Panc1 (cell line): ENCODE measurements around the gene SSH2. TPM values are rescaled to one million over a fixed set of nuclear protein-coding genes. Genes with fewer than 3 reads are reported as not detected.

Experiments
- ATAC-seq: fragments of 200-7000 bp; cut with Tn5 transposase; 2 replicates; pipeline ENCODE4 v1.9.1; 2020; ENCODE audit warnings: mild to moderate bottlenecking, moderate library complexity
- BruUV-seq: library from RNA; stranded (reverse); fragments of 400-500 nt; replicated peaks from 2 replicates; lab custom pipeline; 2021; lab: Mats Ljungman, UMichigan
- CTCF ChIA-PET: fragments of 300-600 bp; sonication (Branson Sonifier 250); formaldehyde crosslinking; loops from one replicate; lab custom pipeline; 2022; ENCODE audit warnings: antibody characterized with exemption; lab: Charles Lee
- POLR2A ChIA-PET: fragments of 300-600 bp; sonication (Branson Sonifier 250); formaldehyde crosslinking; loops from one replicate; lab custom pipeline; 2022; ENCODE audit warnings: antibody characterized with exemption; lab: Charles Lee
- DNase-seq: peaks from one replicate; pipeline ENCODE4 v3.0.0-alpha.2; 2010; ENCODE audit warnings: low read depth, low spot score
- H3K27ac ChIP-seq: 2 replicates; pipeline ENCODE4 v1.5.1; 2011; ENCODE audit warnings: mild to moderate bottlenecking, low read length, inconsistent platforms
- H3K27me3 ChIP-seq: fragments of 200-500 bp; sonication (Bioruptor generic); 2 replicates; pipeline ENCODE4 v1.6.0; 2014; ENCODE audit warnings: low read length, inconsistent platforms; ENCODE audit not compliant: control insufficient read depth, insufficient read depth
- H3K36me3 ChIP-seq: fragments of 200-500 bp; sonication (Bioruptor generic); 2 replicates; pipeline ENCODE4 v1.5.1; 2014; ENCODE audit warnings: inconsistent platforms, mild to moderate bottlenecking, low read length, moderate library complexity; ENCODE audit not compliant: control insufficient read depth, insufficient read depth
- H3K4me1 ChIP-seq: 2 replicates; pipeline ENCODE4 v1.5.1; 2011; ENCODE audit warnings: inconsistent platforms, mild to moderate bottlenecking, low read length, moderate library complexity; ENCODE audit not compliant: control insufficient read depth, insufficient read depth
- H3K4me3 ChIP-seq, 2 experiments: 2 replicates each; pipeline ENCODE4 v1.5.1; 2011 to 2012; ENCODE audit warnings: low read depth in 2 of 2, low read length in 2 of 2, mild to moderate bottlenecking in 2 of 2, inconsistent platforms in 1 of 2, moderate library complexity in 1 of 2
- H3K9me3 ChIP-seq: fragments of 200-500 bp; sonication (Bioruptor generic); 2 replicates; pipeline ENCODE4 v1.5.1; 2014; ENCODE audit warnings: low read depth, mild to moderate bottlenecking, inconsistent platforms, low read length, moderate library complexity; ENCODE audit not compliant: control insufficient read depth, insufficient read depth
- CTCF ChIP-seq: fragments of 450-650 bp; IDR thresholded peaks from 2 replicates; pipeline ENCODE4 v1.5.1; 2017; ENCODE audit warnings: mild to moderate bottlenecking
- POLR2AphosphoS5 ChIP-seq: IDR thresholded peaks from 2 replicates; pipeline ENCODE4 v1.6.1; 2012; ENCODE audit warnings: mild to moderate bottlenecking, low read depth, low read length, moderate library complexity
- SIN3A ChIP-seq: IDR thresholded peaks from 2 replicates; pipeline ENCODE4 v1.6.1; 2012; ENCODE audit warnings: low read depth, mild to moderate bottlenecking, low read length, moderate library complexity, borderline replicate concordance; ENCODE audit not compliant: insufficient read depth
- TCF7L2 ChIP-seq: IDR thresholded peaks from 2 replicates; pipeline ENCODE4 v1.6.1; 2011; ENCODE audit warnings: mild to moderate bottlenecking, low read depth, low read length, inconsistent platforms
- in situ Hi-C: cut with HindIII; loops from 2 replicates; pipeline ENCODE4 v1.10.0; 2016; ENCODE audit warnings: low sequenced_read_pairs, low pct_unique_long_range_greater_than_20kb
- intact Hi-C: fragments of 100-400 bp; cut with micrococcal nuclease; formaldehyde crosslinking; loops from one replicate; pipeline ENCODE4 v1.10.0; 2022; ENCODE audit not compliant: unreplicated experiment
- total RNA-seq: library from RNA; stranded (reverse); gene quantifications from one replicate; pipeline ENCODE4 v1.2.1, GENCODE V29; 2021; ENCODE audit not compliant: unreplicated experiment
- TF ChIP-seq, protein P1 (sequence below), 2 experiments: IDR thresholded peaks; 2 replicates each; pipeline ENCODE4 v1.6.1; 2011 to 2012; ENCODE audit warnings: low read depth in 2 of 2, control low read depth in 1 of 2, low read length in 1 of 2, mild to moderate bottlenecking in 1 of 2, moderate library complexity in 1 of 2; ENCODE audit not compliant: insufficient read depth in 1 of 2

The SSH2 gene
- total RNA-seq, 1 experiment from 2014 or later: 30.6 TPM

DNA sequence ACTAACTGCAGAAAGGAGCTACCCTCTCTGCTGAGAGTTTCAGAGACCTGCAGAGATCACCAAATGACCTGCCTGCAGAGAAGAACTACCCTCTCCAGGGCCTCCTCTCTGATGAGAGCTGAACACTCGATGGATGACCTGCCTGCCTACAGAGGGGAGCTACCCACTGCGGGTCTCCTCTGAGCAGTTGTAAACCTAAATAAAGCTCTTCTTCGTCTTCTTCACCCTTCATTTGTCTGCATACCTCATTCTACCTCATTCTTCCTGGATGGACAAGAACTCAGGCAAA is 24.2 kb downstream of the SSH2 start:
- CTCF ChIA-PET: no interaction called here
- Histone ChIP-seq H3K4me1 (no peaks in the 10 kb centered on the region), H3K9me3 (no peaks in the 10 kb centered on the region), H3K27ac (no peak overlapping the region), H3K36me3 (no peaks in the 10 kb centered on the region), H3K4me3 (no peak overlapping the region), H3K27me3 (no peaks in the 10 kb centered on the region)
- no TSS peak for BruUV-seq
- DNase-seq (no peak), ATAC-seq (no peak)
- no peak for TF ChIP-seq TCF7L2
- no peak for TF ChIP-seq CTCF
- TF ChIP-seq POLR2AphosphoS5: no peak
- no peak for TF ChIP-seq SIN3A
- POLR2A ChIA-PET: no interaction called here
- in situ Hi-C loops: no loop called here
- intact Hi-C loops: no loop called here

GRCh38 chr17:29905086-29905878 is 24.7 kb downstream of the SSH2 start:
- no peak for ATAC-seq
- no TSS peak for BruUV-seq
- in situ Hi-C loops: no loop called here
- Histone ChIP-seq H3K27ac (no peak overlapping the region), H3K9me3 (no peaks in the 10 kb centered on the region), H3K36me3 (no peaks in the 10 kb centered on the region), H3K27me3 (no peaks in the 10 kb centered on the region), H3K4me3 (no peak overlapping the region), H3K4me1 (no peaks in the 10 kb centered on the region)
- TF ChIP-seq TCF7L2: no peak
- no peak for TF ChIP-seq SIN3A
- TF ChIP-seq, protein P1, sequence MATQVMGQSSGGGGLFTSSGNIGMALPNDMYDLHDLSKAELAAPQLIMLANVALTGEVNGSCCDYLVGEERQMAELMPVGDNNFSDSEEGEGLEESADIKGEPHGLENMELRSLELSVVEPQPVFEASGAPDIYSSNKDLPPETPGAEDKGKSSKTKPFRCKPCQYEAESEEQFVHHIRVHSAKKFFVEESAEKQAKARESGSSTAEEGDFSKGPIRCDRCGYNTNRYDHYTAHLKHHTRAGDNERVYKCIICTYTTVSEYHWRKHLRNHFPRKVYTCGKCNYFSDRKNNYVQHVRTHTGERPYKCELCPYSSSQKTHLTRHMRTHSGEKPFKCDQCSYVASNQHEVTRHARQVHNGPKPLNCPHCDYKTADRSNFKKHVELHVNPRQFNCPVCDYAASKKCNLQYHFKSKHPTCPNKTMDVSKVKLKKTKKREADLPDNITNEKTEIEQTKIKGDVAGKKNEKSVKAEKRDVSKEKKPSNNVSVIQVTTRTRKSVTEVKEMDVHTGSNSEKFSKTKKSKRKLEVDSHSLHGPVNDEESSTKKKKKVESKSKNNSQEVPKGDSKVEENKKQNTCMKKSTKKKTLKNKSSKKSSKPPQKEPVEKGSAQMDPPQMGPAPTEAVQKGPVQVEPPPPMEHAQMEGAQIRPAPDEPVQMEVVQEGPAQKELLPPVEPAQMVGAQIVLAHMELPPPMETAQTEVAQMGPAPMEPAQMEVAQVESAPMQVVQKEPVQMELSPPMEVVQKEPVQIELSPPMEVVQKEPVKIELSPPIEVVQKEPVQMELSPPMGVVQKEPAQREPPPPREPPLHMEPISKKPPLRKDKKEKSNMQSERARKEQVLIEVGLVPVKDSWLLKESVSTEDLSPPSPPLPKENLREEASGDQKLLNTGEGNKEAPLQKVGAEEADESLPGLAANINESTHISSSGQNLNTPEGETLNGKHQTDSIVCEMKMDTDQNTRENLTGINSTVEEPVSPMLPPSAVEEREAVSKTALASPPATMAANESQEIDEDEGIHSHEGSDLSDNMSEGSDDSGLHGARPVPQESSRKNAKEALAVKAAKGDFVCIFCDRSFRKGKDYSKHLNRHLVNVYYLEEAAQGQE (IDR thresholded peaks at IDR 0.05; ENCODE audit: insufficient read depth in 1 of 2, low read depth in 2 of 2, low read length in 1 of 2): no peak
- TF ChIP-seq CTCF: no peak
- no peak for TF ChIP-seq POLR2AphosphoS5
- CTCF ChIA-PET: no interaction called here
- DNase-seq: no peak
- intact Hi-C loops: no loop called here
- POLR2A ChIA-PET: no interaction called here
